Measurements from ENCODE around the gene RNF157. TPM values are rescaled to one million over a fixed set of nuclear protein-coding genes. Genes with fewer than 3 reads are reported as not detected.

RNF157 gene
- total and polyA plus RNA-seq, 2 of the 4 experiments (the other 2 are of a cell fraction) = 0.54 to 1.3 TPM

DNA sequence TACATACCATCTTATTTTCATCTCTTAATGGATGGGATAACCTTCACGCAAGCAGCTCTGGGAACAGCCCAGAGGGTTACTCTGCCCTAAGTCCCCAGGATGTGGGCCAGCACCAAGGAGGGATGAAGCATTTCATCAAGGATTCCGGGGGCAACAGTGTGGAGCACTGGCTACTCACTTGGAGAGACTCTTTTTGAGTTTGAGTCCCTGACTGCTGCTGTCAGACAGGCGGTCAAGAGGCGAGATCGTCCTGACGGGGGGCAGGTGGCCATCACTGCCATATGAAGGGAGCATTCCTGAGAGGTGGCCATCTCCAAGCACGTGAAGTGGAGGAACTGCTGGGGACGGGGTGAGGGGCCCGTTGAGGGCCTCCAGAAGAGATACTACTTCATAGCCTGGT lies 81.1 kb downstream of the RNF157 start:
- BruUV-seq (replicated peaks) = no TSS peak
- H4K8ac ChIP-seq (ENCODE audit: low read depth in 2 of 2, low read length in 2 of 2) = no peak overlapping the region
- H3K4me3 ChIP-seq (ENCODE audit: insufficient read depth, low read depth, low read length) = no peak overlapping the region
- H3K27ac ChIP-seq (ENCODE audit: insufficient read depth, low read length) = no peak overlapping the region
- no peak overlapping the region for H2BK5ac ChIP-seq (ENCODE audit: low read depth, low read length, poor library complexity, severe bottlenecking)
- H2BK120ac ChIP-seq (ENCODE audit: low read depth, low read length) = no peak overlapping the region
- no peak overlapping the region for H2AFZ ChIP-seq (replicated peaks; ENCODE audit: low read length, poor library complexity)
- H3K9ac ChIP-seq (ENCODE audit: low read depth, low read length) = no peak overlapping the region
- H3K4me2 ChIP-seq (ENCODE audit: low read depth, low read length) = no peak overlapping the region
- H4K91ac ChIP-seq (ENCODE audit: insufficient read depth, low read depth, low read length) = no peak overlapping the region
- H2AK5ac ChIP-seq (ENCODE audit: low read depth, low read length) = no peak overlapping the region
- dilution Hi-C loops (cut with HindIII; ENCODE audit: low sequenced_read_pairs, unreplicated experiment) (no loop called here), intact Hi-C loops (cut with micrococcal nuclease) (no loop called here), in situ Hi-C loops (cut with MboI; ENCODE audit: low sequenced_read_pairs) (no loop called here)
- no peak for ATAC-seq (ENCODE audit: low read depth)
- CTCF ChIA-PET = no interaction called here
- no peak for DNase-seq
- no peaks in the 10 kb centered on the region for H3K4me1 ChIP-seq (ENCODE audit: control insufficient read depth, insufficient read depth, low read length)
- H3K9me3 ChIP-seq (ENCODE audit: control insufficient read depth, insufficient read depth, low read length) = no peaks in the 10 kb centered on the region
- no peaks in the 10 kb centered on the region for H4K20me1 ChIP-seq (ENCODE audit: insufficient read depth, low read length)
- no peaks in the 10 kb centered on the region for H3K79me1 ChIP-seq (ENCODE audit: low read depth in 1 of 2, low read length in 2 of 2)
- POLR2A ChIA-PET (ENCODE audit: unreplicated experiment) = no interaction called here
- H3K14ac ChIP-seq (replicated peaks; ENCODE audit: low read depth, low read length) = no peak overlapping the region
- H3K18ac ChIP-seq (ENCODE audit: low read depth, low read length) = no peak overlapping the region
- H4K5ac ChIP-seq (ENCODE audit: low read depth, low read length) = no peak overlapping the region
- H3K23ac ChIP-seq (ENCODE audit: low read depth, low read length) = no peak overlapping the region
- no peak overlapping the region for H2BK20ac ChIP-seq (ENCODE audit: low read depth, low read length)
- TF ChIP-seq RAD21 (IDR thresholded peaks at IDR 0.05; ENCODE audit: low read length) = no peak
- no peak for TF ChIP-seq CHD1 (IDR thresholded peaks at IDR 0.05; ENCODE audit: low read depth, low read length)
- no peak for TF ChIP-seq BHLHE40 (IDR thresholded peaks at IDR 0.05; ENCODE audit: low read depth, low read length)
- TF ChIP-seq, protein P1, sequence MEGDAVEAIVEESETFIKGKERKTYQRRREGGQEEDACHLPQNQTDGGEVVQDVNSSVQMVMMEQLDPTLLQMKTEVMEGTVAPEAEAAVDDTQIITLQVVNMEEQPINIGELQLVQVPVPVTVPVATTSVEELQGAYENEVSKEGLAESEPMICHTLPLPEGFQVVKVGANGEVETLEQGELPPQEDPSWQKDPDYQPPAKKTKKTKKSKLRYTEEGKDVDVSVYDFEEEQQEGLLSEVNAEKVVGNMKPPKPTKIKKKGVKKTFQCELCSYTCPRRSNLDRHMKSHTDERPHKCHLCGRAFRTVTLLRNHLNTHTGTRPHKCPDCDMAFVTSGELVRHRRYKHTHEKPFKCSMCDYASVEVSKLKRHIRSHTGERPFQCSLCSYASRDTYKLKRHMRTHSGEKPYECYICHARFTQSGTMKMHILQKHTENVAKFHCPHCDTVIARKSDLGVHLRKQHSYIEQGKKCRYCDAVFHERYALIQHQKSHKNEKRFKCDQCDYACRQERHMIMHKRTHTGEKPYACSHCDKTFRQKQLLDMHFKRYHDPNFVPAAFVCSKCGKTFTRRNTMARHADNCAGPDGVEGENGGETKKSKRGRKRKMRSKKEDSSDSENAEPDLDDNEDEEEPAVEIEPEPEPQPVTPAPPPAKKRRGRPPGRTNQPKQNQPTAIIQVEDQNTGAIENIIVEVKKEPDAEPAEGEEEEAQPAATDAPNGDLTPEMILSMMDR (conservative IDR thresholded peaks at IDR 0.05; ENCODE audit: low read depth, low read length) = no peak
- TF ChIP-seq FOS (IDR thresholded peaks at IDR 0.05; ENCODE audit: low read depth, low read length) = no peak
- no peak for TF ChIP-seq SMC3 (IDR thresholded peaks at IDR 0.05; ENCODE audit: low read depth, low read length)
- no peak for TF ChIP-seq RCOR1 (IDR thresholded peaks at IDR 0.05; ENCODE audit: insufficient replicate concordance, low read length)
- TF ChIP-seq RFX5 (IDR thresholded peaks at IDR 0.05; ENCODE audit: low read depth, low read length) = no peak
- TF ChIP-seq MAFK (IDR thresholded peaks at IDR 0.05; ENCODE audit: low read depth, low read length) = no peak
- no peak for TF ChIP-seq POLR2A (IDR thresholded peaks at IDR 0.05; ENCODE audit: low read depth, low read length)
- no peak for TF ChIP-seq CEBPB (IDR thresholded peaks at IDR 0.05; ENCODE audit: low read depth, low read length)
- TF ChIP-seq MAZ (IDR thresholded peaks at IDR 0.05; ENCODE audit: borderline replicate concordance, low read depth, low read length) = no peak
- no peaks in the 10 kb centered on the region for H3K36me3 ChIP-seq (ENCODE audit: control insufficient read depth, insufficient read depth, low read length)
- H2BK15ac ChIP-seq (ENCODE audit: low read depth, low read length) = no peak overlapping the region
- no peak overlapping the region for H3K4ac ChIP-seq (ENCODE audit: low read depth, low read length)
- peaks cover 7% of the 10 kb centered on the region for H3K27me3 ChIP-seq (ENCODE audit: control insufficient read depth, insufficient read depth, low read length)
- 48% methylated on average over 3 of the region's 9 CpGs; no CpG with 5 or more reads in 1 of the 2 experiments for WGBS, 2 experiments (ENCODE audit: extremely low coverage in 2 of 2, insufficient read length in 1 of 2)
- H2AK9ac ChIP-seq (replicated peaks; ENCODE audit: low read depth, low read length, poor library complexity) = no peak overlapping the region
- no peaks in the 10 kb centered on the region for H3K9me1 ChIP-seq (ENCODE audit: insufficient read depth, low read length)
- H3K56ac ChIP-seq (ENCODE audit: extremely low read depth, insufficient read depth, low read length) = no peak overlapping the region

Data from IMR-90 (cell line).